ENCODE measurements around the gene S100A10.

DNA sequence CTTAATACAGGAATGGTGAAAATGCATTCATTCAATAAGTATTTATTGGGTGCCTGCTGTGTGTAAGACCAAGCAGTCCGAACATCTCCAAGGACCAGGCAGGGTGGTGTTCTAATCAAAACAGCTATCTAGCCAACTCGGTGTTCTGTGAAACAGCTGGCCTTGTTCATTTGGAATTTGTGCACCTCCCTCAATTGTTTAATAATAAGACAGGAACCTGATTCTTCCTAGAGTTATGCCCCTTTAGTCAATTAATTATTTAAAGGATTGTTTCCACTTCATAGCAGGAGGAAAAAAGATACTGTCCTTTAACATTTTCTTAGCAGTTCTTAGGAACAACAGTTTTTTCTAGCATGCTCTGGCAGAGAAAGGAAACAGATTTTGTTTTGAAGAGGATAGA lies 30.4 kb downstream of the S100A10 start:
- TF ChIP-seq, protein P1, sequence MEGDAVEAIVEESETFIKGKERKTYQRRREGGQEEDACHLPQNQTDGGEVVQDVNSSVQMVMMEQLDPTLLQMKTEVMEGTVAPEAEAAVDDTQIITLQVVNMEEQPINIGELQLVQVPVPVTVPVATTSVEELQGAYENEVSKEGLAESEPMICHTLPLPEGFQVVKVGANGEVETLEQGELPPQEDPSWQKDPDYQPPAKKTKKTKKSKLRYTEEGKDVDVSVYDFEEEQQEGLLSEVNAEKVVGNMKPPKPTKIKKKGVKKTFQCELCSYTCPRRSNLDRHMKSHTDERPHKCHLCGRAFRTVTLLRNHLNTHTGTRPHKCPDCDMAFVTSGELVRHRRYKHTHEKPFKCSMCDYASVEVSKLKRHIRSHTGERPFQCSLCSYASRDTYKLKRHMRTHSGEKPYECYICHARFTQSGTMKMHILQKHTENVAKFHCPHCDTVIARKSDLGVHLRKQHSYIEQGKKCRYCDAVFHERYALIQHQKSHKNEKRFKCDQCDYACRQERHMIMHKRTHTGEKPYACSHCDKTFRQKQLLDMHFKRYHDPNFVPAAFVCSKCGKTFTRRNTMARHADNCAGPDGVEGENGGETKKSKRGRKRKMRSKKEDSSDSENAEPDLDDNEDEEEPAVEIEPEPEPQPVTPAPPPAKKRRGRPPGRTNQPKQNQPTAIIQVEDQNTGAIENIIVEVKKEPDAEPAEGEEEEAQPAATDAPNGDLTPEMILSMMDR (IDR thresholded peaks at IDR 0.05) = no peak
- no peak for TF ChIP-seq EP300 (IDR thresholded peaks at IDR 0.05)
